ENCODE measurements around the gene SUGCT. TPM values are rescaled to one million over a fixed set of nuclear protein-coding genes. Genes with fewer than 3 reads are reported as not detected.

The SUGCT gene
- polyA plus RNA-seq, 1 of the 3 experiments (the other 2 are of a cell fraction), result 53.7 TPM

GRCh38 chr7:40733114-40733513, 598.3 kb downstream of the SUGCT start:
- POLR2A ChIA-PET, result no interaction called here
- Histone ChIP-seq H3K9me3 (peaks cover 9% of the 10 kb centered on the region), H3K27ac (ENCODE audit: low read depth in 2 of 2, low read length in 1 of 2) (peak overlapping the region; percentile 46 to 73; a peak in 3 of 4 replicates), H4K20me1 (ENCODE audit: insufficient read depth) (no peaks in the 10 kb centered on the region), H2AFZ (ENCODE audit: low read depth) (no peak overlapping the region), H3K4me3 (ENCODE audit: low read depth in 2 of 2, low read length in 1 of 2) (no peak overlapping the region), H3F3A (replicated peaks; ENCODE audit: insufficient read depth) (peaks cover 9% of the 10 kb centered on the region), H3K36me3 (replicated peaks in 1 of 2; ENCODE audit: control insufficient read depth in 1 of 2, insufficient read depth in 2 of 2, low read length in 1 of 2) (peaks cover 0 to 46% of the 10 kb centered on the region in 2 experiments), H3K79me2 (ENCODE audit: insufficient read depth) (peaks cover 22% of the 10 kb centered on the region), H3K27me3 (ENCODE audit: insufficient read depth) (no peaks in the 10 kb centered on the region), H3K9ac (no peak overlapping the region), H3K4me2 (peak overlapping the region; percentile 0; the same call in 1 of the 2 replicates), H3K9me2 (no peaks in the 10 kb centered on the region), H3K4me1 (ENCODE audit: control insufficient read depth in 1 of 2, insufficient read depth in 2 of 2, low read depth in 1 of 2, low read length in 1 of 2) (peaks cover 8 to 12% of the 10 kb centered on the region in 2 experiments; a peak in 3 of 4 replicates)
- CTCF ChIA-PET, result interaction anchor here (0.6 kb wide), 1 partner anchor 194 kb away, joined by 3 read pairs; no protein-coding TSS in a partner anchor
- DNase-seq, result peak; percentile 47
- TF ChIP-seq YY1 (IDR thresholded peaks at IDR 0.05; ENCODE audit: low read depth) (peak; percentile 52; the same call in 1 of the 2 replicates), ELF1 (IDR thresholded peaks at IDR 0.05) (peak; percentile 50; the same call in 1 of the 2 replicates), JUND (IDR thresholded peaks at IDR 0.05) (peak; percentile 99), CHD2 (IDR thresholded peaks at IDR 0.05; ENCODE audit: low read length, partially characterized antibody) (peak; percentile 27), MEF2A (IDR thresholded peaks at IDR 0.05; ENCODE audit: borderline replicate concordance, low read depth) (peak; percentile 97), TCF12 (IDR thresholded peaks at IDR 0.05) (peak; percentile 95), FOXJ3 (CRISPR knock-in tag; IDR thresholded peaks at IDR 0.05) (peak; percentile 83), FOXM1 (IDR thresholded peaks at IDR 0.05; ENCODE audit: low read depth) (peak; percentile 88), NFIC (IDR thresholded peaks at IDR 0.05; ENCODE audit: borderline replicate concordance) (peak; percentile 99), EP300 (IDR thresholded peaks at IDR 0.05; ENCODE audit: borderline replicate concordance in 1 of 2, low read depth in 1 of 2, low read length in 1 of 2) (peak; percentile 71 to 99; a peak in 3 of 4 replicates), EZH2phosphoT487 (IDR thresholded peaks at IDR 0.05; ENCODE audit: borderline replicate concordance, low read depth) (no peak), RXRA (IDR thresholded peaks at IDR 0.05; ENCODE audit: borderline replicate concordance, low read depth) (peak; percentile 98), NRF1 (IDR thresholded peaks at IDR 0.05; ENCODE audit: low read depth, low read length) (no peak), SMC3 (IDR thresholded peaks at IDR 0.05; ENCODE audit: low read depth, low read length) (no peak), TEAD4 (IDR thresholded peaks at IDR 0.05; ENCODE audit: borderline replicate concordance, insufficient read depth) (peak; percentile 90; the same call in 1 of the 2 replicates), RCOR1 (IDR thresholded peaks at IDR 0.05; ENCODE audit: low read length) (peak; percentile 91), RFX5 (IDR thresholded peaks at IDR 0.05; ENCODE audit: low read length) (no peak), GATA2 (CRISPR knock-in tag; IDR thresholded peaks at IDR 0.05) (peak; percentile 96), POLR2AphosphoS5 (IDR thresholded peaks at IDR 0.05; ENCODE audit: low read depth, low read length) (peak; percentile 78), PBX3 (IDR thresholded peaks at IDR 0.05) (peak; percentile 83), FOSL2 (IDR thresholded peaks at IDR 0.05; ENCODE audit: borderline replicate concordance, low read depth) (peak; percentile 85)
- TF ChIP-seq, protein P1, sequence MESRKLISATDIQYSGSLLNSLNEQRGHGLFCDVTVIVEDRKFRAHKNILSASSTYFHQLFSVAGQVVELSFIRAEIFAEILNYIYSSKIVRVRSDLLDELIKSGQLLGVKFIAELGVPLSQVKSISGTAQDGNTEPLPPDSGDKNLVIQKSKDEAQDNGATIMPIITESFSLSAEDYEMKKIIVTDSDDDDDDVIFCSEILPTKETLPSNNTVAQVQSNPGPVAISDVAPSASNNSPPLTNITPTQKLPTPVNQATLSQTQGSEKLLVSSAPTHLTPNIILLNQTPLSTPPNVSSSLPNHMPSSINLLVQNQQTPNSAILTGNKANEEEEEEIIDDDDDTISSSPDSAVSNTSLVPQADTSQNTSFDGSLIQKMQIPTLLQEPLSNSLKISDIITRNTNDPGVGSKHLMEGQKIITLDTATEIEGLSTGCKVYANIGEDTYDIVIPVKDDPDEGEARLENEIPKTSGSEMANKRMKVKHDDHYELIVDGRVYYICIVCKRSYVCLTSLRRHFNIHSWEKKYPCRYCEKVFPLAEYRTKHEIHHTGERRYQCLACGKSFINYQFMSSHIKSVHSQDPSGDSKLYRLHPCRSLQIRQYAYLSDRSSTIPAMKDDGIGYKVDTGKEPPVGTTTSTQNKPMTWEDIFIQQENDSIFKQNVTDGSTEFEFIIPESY (IDR thresholded peaks at IDR 0.05; ENCODE audit: borderline replicate concordance, low read depth), result peak; percentile 79
- TF ChIP-seq, protein P2, sequence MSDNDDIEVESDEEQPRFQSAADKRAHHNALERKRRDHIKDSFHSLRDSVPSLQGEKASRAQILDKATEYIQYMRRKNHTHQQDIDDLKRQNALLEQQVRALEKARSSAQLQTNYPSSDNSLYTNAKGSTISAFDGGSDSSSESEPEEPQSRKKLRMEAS (IDR thresholded peaks at IDR 0.05; ENCODE audit: low read depth), result 0 out of 2 replicates have a peak, but pooled peaks have one; percentile 57
- TF ChIP-seq, protein P3, sequence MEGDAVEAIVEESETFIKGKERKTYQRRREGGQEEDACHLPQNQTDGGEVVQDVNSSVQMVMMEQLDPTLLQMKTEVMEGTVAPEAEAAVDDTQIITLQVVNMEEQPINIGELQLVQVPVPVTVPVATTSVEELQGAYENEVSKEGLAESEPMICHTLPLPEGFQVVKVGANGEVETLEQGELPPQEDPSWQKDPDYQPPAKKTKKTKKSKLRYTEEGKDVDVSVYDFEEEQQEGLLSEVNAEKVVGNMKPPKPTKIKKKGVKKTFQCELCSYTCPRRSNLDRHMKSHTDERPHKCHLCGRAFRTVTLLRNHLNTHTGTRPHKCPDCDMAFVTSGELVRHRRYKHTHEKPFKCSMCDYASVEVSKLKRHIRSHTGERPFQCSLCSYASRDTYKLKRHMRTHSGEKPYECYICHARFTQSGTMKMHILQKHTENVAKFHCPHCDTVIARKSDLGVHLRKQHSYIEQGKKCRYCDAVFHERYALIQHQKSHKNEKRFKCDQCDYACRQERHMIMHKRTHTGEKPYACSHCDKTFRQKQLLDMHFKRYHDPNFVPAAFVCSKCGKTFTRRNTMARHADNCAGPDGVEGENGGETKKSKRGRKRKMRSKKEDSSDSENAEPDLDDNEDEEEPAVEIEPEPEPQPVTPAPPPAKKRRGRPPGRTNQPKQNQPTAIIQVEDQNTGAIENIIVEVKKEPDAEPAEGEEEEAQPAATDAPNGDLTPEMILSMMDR (IDR thresholded peaks at IDR 0.05), result no peak
- TF ChIP-seq, protein P4, sequence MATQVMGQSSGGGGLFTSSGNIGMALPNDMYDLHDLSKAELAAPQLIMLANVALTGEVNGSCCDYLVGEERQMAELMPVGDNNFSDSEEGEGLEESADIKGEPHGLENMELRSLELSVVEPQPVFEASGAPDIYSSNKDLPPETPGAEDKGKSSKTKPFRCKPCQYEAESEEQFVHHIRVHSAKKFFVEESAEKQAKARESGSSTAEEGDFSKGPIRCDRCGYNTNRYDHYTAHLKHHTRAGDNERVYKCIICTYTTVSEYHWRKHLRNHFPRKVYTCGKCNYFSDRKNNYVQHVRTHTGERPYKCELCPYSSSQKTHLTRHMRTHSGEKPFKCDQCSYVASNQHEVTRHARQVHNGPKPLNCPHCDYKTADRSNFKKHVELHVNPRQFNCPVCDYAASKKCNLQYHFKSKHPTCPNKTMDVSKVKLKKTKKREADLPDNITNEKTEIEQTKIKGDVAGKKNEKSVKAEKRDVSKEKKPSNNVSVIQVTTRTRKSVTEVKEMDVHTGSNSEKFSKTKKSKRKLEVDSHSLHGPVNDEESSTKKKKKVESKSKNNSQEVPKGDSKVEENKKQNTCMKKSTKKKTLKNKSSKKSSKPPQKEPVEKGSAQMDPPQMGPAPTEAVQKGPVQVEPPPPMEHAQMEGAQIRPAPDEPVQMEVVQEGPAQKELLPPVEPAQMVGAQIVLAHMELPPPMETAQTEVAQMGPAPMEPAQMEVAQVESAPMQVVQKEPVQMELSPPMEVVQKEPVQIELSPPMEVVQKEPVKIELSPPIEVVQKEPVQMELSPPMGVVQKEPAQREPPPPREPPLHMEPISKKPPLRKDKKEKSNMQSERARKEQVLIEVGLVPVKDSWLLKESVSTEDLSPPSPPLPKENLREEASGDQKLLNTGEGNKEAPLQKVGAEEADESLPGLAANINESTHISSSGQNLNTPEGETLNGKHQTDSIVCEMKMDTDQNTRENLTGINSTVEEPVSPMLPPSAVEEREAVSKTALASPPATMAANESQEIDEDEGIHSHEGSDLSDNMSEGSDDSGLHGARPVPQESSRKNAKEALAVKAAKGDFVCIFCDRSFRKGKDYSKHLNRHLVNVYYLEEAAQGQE (IDR thresholded peaks at IDR 0.05; ENCODE audit: low read depth, low read length), result peak; percentile 53; the same call in 1 of the 2 replicates
- TF ChIP-seq, protein P5, sequence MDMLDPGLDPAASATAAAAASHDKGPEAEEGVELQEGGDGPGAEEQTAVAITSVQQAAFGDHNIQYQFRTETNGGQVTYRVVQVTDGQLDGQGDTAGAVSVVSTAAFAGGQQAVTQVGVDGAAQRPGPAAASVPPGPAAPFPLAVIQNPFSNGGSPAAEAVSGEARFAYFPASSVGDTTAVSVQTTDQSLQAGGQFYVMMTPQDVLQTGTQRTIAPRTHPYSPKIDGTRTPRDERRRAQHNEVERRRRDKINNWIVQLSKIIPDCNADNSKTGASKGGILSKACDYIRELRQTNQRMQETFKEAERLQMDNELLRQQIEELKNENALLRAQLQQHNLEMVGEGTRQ (IDR thresholded peaks at IDR 0.05; ENCODE audit: borderline replicate concordance, low read depth, low read length), result no peak

All from SK-N-SH (cell line).